Measurements from ENCODE around the gene WRAP73.
"Not testable (repeated sequence)": the region's sequence is repeated elsewhere in the genome, so short reads cannot be mapped to it uniquely, and the experiment has no call there.

Gene WRAP73

GRCh38 chr1:3596663-3597598, 53.0 kb downstream of the WRAP73 start:
- DNase-seq (ENCODE audit: low read depth): no peak

GRCh38 chr1:3595949-3596348, 54.0 kb downstream of the WRAP73 start:
- DNase-seq (ENCODE audit: low read depth): no peak

GRCh38 chr1:3594706-3595377, 55.1 kb downstream of the WRAP73 start:
- no peak for DNase-seq (ENCODE audit: low read depth)

- no peak for DNase-seq (ENCODE audit: low read depth)
Measured at GRCh38 chr1:3593745-3594144, 56.2 kb downstream of the WRAP73 start.

GRCh38 chr1:3593334-3593733, 56.6 kb downstream of the WRAP73 start:
- DNase-seq (ENCODE audit: low read depth): no peak

GRCh38 chr1:3590951-3591865, 58.7 kb downstream of the WRAP73 start:
- no peak for DNase-seq (ENCODE audit: low read depth)

GRCh38 chr1:3590139-3590763, 59.7 kb downstream of the WRAP73 start:
- DNase-seq (ENCODE audit: low read depth): no peak

GRCh38 chr1:3588395-3588794, 61.5 kb downstream of the WRAP73 start:
- DNase-seq (ENCODE audit: low read depth): no peak

- DNase-seq (ENCODE audit: low read depth): no peak
Measured at GRCh38 chr1:3586986-3587759, 62.7 kb downstream of the WRAP73 start.

GRCh38 chr1:3585940-3586568, 63.8 kb downstream of the WRAP73 start:
- DNase-seq (ENCODE audit: low read depth): no peak

- DNase-seq (ENCODE audit: low read depth): not testable (repeated sequence)
Measured at GRCh38 chr1:3585353-3585868, 64.5 kb downstream of the WRAP73 start.

GRCh38 chr1:3584915-3585314, 65.0 kb downstream of the WRAP73 start:
- DNase-seq (ENCODE audit: low read depth): no peak

- not testable (repeated sequence) for DNase-seq (ENCODE audit: low read depth)
Measured at GRCh38 chr1:3583751-3584150, 66.2 kb downstream of the WRAP73 start.

GRCh38 chr1:3581296-3582036, 68.4 kb downstream of the WRAP73 start:
- DNase-seq (ENCODE audit: low read depth): no peak
